H9 (cell line): Measurements from ENCODE around the gene GXYLT1. TPM values are rescaled to one million over a fixed set of nuclear protein-coding genes. Genes with fewer than 3 reads are reported as not detected.

ENCODE experiments used
- DNase-seq: peaks from one replicate; pipeline ENCODE4 v3.0.0-alpha.2; 2017
- H2AFZ ChIP-seq: one replicate; pipeline ENCODE4 v1.6.1; 2013; ENCODE audit warnings: mild to moderate bottlenecking, low read length, control low read depth, moderate library complexity
- H2AK5ac ChIP-seq: 2 replicates; pipeline ENCODE4 v1.6.1; 2013; ENCODE audit warnings: low read length, control low read depth, mixed read lengths; ENCODE audit not compliant: insufficient read length
- H2BK120ac ChIP-seq: one replicate; pipeline ENCODE4 v1.6.1; 2013; ENCODE audit warnings: low read depth, mild to moderate bottlenecking, low read length, control low read depth, inconsistent platforms; ENCODE audit not compliant: poor library complexity, severe bottlenecking
- H2BK12ac ChIP-seq: 2 replicates; pipeline ENCODE4 v1.6.1; 2013; ENCODE audit warnings: low read length, control low read depth, mixed read lengths, low read depth; ENCODE audit not compliant: insufficient read length
- H2BK15ac ChIP-seq: 2 replicates; pipeline ENCODE4 v1.6.1; 2013; ENCODE audit warnings: low read depth, low read length, control low read depth
- H2BK20ac ChIP-seq: one replicate; pipeline ENCODE4 v1.6.1; 2013; ENCODE audit warnings: low read depth, mild to moderate bottlenecking, low read length, control low read depth, inconsistent platforms; ENCODE audit not compliant: poor library complexity, severe bottlenecking
- H2BK5ac ChIP-seq: 2 replicates; pipeline ENCODE4 v1.6.1; 2013; ENCODE audit warnings: low read length, control low read depth, mixed read lengths; ENCODE audit not compliant: insufficient read length
- H3K14ac ChIP-seq: 2 replicates; pipeline ENCODE4 v1.6.1; 2013; ENCODE audit warnings: low read length, control low read depth; ENCODE audit not compliant: insufficient read depth
- H3K18ac ChIP-seq: 2 replicates; pipeline ENCODE4 v1.6.1; 2013; ENCODE audit warnings: low read depth, mild to moderate bottlenecking, mixed read lengths, low read length, control low read depth; ENCODE audit not compliant: insufficient read length
- H3K23ac ChIP-seq: 2 replicates; pipeline ENCODE4 v1.6.1; 2013; ENCODE audit warnings: low read length, control low read depth, mixed read lengths, low read depth; ENCODE audit not compliant: insufficient read length
- H3K23me2 ChIP-seq: 2 replicates; pipeline ENCODE4 v1.6.1; 2013; ENCODE audit warnings: low read depth, mild to moderate bottlenecking, mixed read lengths, low read length, control low read depth; ENCODE audit not compliant: insufficient read length, poor library complexity, severe bottlenecking
- H3K27ac ChIP-seq: 2 replicates; pipeline ENCODE4 v1.5.1; 2013; ENCODE audit warnings: low read length, control low read depth, mixed read lengths, low read depth; ENCODE audit not compliant: insufficient read length
- H3K27me3 ChIP-seq: 2 replicates; pipeline ENCODE4 v1.6.1; 2013; ENCODE audit warnings: low read length, control low read depth, inconsistent platforms; ENCODE audit not compliant: insufficient read depth
- H3K4ac ChIP-seq: 2 replicates; pipeline ENCODE4 v1.6.1; 2013; ENCODE audit warnings: low read depth, mild to moderate bottlenecking, control low read depth, inconsistent platforms, low read length, moderate library complexity
- H3K4me1 ChIP-seq: 2 replicates; pipeline ENCODE4 v1.6.1; 2013; ENCODE audit warnings: low read length, control low read depth, inconsistent platforms; ENCODE audit not compliant: insufficient read depth
- H3K4me2 ChIP-seq: 2 replicates; pipeline ENCODE4 v1.6.1; 2013; ENCODE audit warnings: low read length, control low read depth, mixed read lengths; ENCODE audit not compliant: insufficient read length, insufficient read depth
- H3K56ac ChIP-seq: 2 replicates; pipeline ENCODE4 v1.6.1; 2013; ENCODE audit warnings: low read depth, mild to moderate bottlenecking, mixed read lengths, low read length, control low read depth; ENCODE audit not compliant: insufficient read length
- H3K79me1 ChIP-seq: 2 replicates; pipeline ENCODE4 v1.6.1; 2013; ENCODE audit warnings: low read depth, mild to moderate bottlenecking, moderate library complexity, low read length, control low read depth, inconsistent platforms; ENCODE audit not compliant: insufficient read depth, poor library complexity, severe bottlenecking
- H3K79me2 ChIP-seq: 2 replicates; pipeline ENCODE4 v1.6.1; 2013; ENCODE audit warnings: low read length, control low read depth, inconsistent platforms; ENCODE audit not compliant: insufficient read depth
- H3K9ac ChIP-seq: 2 replicates; pipeline ENCODE4 v1.6.1; 2013; ENCODE audit warnings: low read length, control low read depth, mixed read lengths; ENCODE audit not compliant: insufficient read length; ENCODE audit errors: extremely low read depth
- H3K9me3 ChIP-seq: one replicate; pipeline ENCODE4 v1.6.1; 2013; ENCODE audit warnings: low read depth, low read length, inconsistent platforms; ENCODE audit not compliant: control insufficient read depth
- H3T11ph ChIP-seq: one replicate; pipeline ENCODE4 v1.6.1; 2013; ENCODE audit warnings: mild to moderate bottlenecking, low read length, control low read depth, inconsistent platforms
- H4K20me1 ChIP-seq: one replicate; pipeline ENCODE4 v1.6.1; 2013; ENCODE audit not compliant: control insufficient read depth, insufficient read length, insufficient read depth
- H4K5ac ChIP-seq: 2 replicates; pipeline ENCODE4 v1.6.1; 2013; ENCODE audit warnings: low read depth, mild to moderate bottlenecking, mixed read lengths, low read length, control low read depth; ENCODE audit not compliant: insufficient read length
- H4K8ac ChIP-seq: replicated peaks from 2 replicates; pipeline ENCODE4 v1.6.1; 2013; ENCODE audit warnings: low read length, control low read depth, mixed read lengths, low read depth; ENCODE audit not compliant: insufficient read length
- H4K91ac ChIP-seq: 2 replicates; pipeline ENCODE4 v1.6.1; 2013; ENCODE audit warnings: low read depth, mild to moderate bottlenecking, moderate library complexity, mixed read lengths, low read length, control low read depth; ENCODE audit not compliant: insufficient read length
- H3K27ac Mint-ChIP-seq, 3 experiments: 2 replicates in 2 of 3; 3 replicates in 1 of 3; pipeline ENCODE4 v1.8.0; 2020 to 2021; ENCODE audit warnings: mixed read lengths in 3 of 3, mild to moderate bottlenecking in 1 of 3, moderate library complexity in 1 of 3
- H3K27me3 Mint-ChIP-seq: 2 replicates; pipeline ENCODE4 v1.8.0; 2021; ENCODE audit warnings: low read depth, mild to moderate bottlenecking, moderate library complexity, mixed read lengths
- H3K36me3 Mint-ChIP-seq, 3 experiments: 2 replicates in 2 of 3; 3 replicates in 1 of 3; pipeline ENCODE4 v1.8.0; 2020 to 2021; ENCODE audit warnings: low read depth in 3 of 3, mixed read lengths in 3 of 3; ENCODE audit not compliant: insufficient read depth in 1 of 3
- H3K4me1 Mint-ChIP-seq, 2 experiments: 2 replicates each; pipeline ENCODE4 v1.8.0; 2020; ENCODE audit warnings: mixed read lengths in 2 of 2
- H3K4me3 Mint-ChIP-seq, 2 experiments: 2 replicates in 1 of 2; 3 replicates in 1 of 2; pipeline ENCODE4 v1.8.0; 2020 to 2021; ENCODE audit warnings: mild to moderate bottlenecking in 2 of 2, mixed read lengths in 2 of 2, moderate library complexity in 1 of 2
- H3K9me3 Mint-ChIP-seq, 2 experiments: 2 replicates in 1 of 2; 3 replicates in 1 of 2; pipeline ENCODE4 v1.8.0; 2020; ENCODE audit warnings: mild to moderate bottlenecking in 2 of 2, mixed read lengths in 2 of 2, moderate library complexity in 1 of 2
- WGBS: extraction: QIAGEN DNeasy Blood & Tissue Kit; methylation state at CpG from one replicate; pipeline ENCODE4 v1.1.7; 2013; ENCODE audit warnings: missing lambda C conversion rate, low lambda C conversion rate, mixed read lengths; ENCODE audit not compliant: insufficient read length; ENCODE audit errors: extremely low coverage; 5-methylcytosine and 5-hydroxymethylcytosine counted together
- total RNA-seq: library from RNA; stranded (reverse); gene quantifications from 2 replicates; pipeline ENCODE4 v1.2.1, GENCODE V29; 2021
- TF ChIP-seq, protein P1 (sequence below): fragments of 200-600 bp; sonication (generic); conservative IDR thresholded peaks from 3 replicates; pipeline ENCODE4 v1.8.0; 2021; ENCODE audit warnings: antibody characterized with exemption, mild to moderate bottlenecking

GXYLT1 gene
- total RNA-seq, 1 experiment from 2014 or later, result 14.5 TPM

DNA sequence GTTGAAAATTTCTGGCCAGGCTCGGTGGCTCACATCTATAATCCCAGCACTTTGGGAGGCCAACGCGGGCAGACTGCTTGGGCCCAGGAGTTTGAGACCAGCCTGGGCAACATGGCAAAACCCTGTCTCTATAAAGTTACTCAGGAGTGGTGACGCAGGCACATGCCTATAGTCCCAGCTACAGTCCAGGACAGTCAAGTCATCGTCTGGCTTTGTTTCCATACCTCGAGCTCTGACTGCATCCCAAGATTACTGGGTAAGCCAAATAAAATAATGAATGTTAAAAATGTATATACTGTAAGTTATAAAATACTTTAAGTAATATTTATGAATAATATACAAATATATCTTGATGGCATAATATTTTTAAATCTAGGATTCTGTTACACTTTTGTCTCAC, 23.0 kb upstream of the GXYLT1 start:
- Histone ChIP-seq H2BK15ac (no peak overlapping the region), H3K79me1 (no peaks in the 10 kb centered on the region), H2AK5ac (no peak overlapping the region), H4K91ac (no peak overlapping the region), H2BK5ac (no peak overlapping the region), H4K20me1 (no peaks in the 10 kb centered on the region), H2BK12ac (no peak overlapping the region), H3T11ph (no peak overlapping the region), H3K27me3 (no peaks in the 10 kb centered on the region), H3K4me1 (no peaks in the 10 kb centered on the region), H2BK20ac (no peak overlapping the region), H3K56ac (no peak overlapping the region), H3K14ac (no peak overlapping the region), H3K9me3 (no peaks in the 10 kb centered on the region), H3K79me2 (no peaks in the 10 kb centered on the region), H3K18ac (no peak overlapping the region), H4K8ac (no peak overlapping the region), H2AFZ (no peak overlapping the region), H3K9ac (no peak overlapping the region), H3K27ac (no peak overlapping the region), H2BK120ac (no peak overlapping the region), H4K5ac (no peak overlapping the region), H3K4me2 (no peak overlapping the region), H3K23me2 (no peaks in the 10 kb centered on the region), H3K4ac (no peak overlapping the region), H3K23ac (no peak overlapping the region)
- TF ChIP-seq, protein P1, sequence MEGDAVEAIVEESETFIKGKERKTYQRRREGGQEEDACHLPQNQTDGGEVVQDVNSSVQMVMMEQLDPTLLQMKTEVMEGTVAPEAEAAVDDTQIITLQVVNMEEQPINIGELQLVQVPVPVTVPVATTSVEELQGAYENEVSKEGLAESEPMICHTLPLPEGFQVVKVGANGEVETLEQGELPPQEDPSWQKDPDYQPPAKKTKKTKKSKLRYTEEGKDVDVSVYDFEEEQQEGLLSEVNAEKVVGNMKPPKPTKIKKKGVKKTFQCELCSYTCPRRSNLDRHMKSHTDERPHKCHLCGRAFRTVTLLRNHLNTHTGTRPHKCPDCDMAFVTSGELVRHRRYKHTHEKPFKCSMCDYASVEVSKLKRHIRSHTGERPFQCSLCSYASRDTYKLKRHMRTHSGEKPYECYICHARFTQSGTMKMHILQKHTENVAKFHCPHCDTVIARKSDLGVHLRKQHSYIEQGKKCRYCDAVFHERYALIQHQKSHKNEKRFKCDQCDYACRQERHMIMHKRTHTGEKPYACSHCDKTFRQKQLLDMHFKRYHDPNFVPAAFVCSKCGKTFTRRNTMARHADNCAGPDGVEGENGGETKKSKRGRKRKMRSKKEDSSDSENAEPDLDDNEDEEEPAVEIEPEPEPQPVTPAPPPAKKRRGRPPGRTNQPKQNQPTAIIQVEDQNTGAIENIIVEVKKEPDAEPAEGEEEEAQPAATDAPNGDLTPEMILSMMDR, result no peak
- Mint-ChIP-seq H3K36me3 (no peaks in the 10 kb centered on the region), H3K4me1 (no peaks in the 10 kb centered on the region), H3K27ac (no peak overlapping the region), H3K4me3 (no peak overlapping the region), H3K27me3 (no peaks in the 10 kb centered on the region; the same call in 1 of the 2 replicates), H3K9me3 (no peaks in the 10 kb centered on the region)
- WGBS, result no CpG with 5 or more reads among the region's 6 CpGs
- DNase-seq, result no peak
